ENCODE data around the gene L3MBTL4. TPM values are rescaled to one million over a fixed set of nuclear protein-coding genes. Genes with fewer than 3 reads are reported as not detected.

Gene L3MBTL4
- total and polyA plus RNA-seq, 7 donors = 1.2 to 5.7 (median 3.4) TPM

DNA sequence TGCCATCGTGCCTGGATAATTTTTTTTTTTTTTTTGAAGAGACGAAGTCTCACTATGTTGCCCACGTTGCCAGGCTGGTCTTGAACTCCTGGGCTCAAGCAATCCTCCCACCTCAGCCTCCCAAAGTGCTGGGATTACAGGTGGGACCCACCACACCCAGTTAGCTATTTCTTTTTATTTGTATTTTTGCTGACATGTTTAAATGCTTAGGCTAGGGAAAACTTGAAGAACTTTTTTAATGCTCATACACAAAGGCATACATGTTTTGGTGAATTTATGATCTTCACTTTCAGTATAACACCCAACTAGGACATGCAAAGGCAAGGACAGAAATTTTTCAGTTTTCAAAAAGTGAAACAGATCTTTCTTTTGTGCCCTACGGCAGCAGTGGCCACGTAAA is 9.9 kb downstream of the L3MBTL4 start:
- Histone ChIP-seq H3K27me3 (no peaks in the 10 kb centered on the region), H3K4me3 (no peak overlapping the region), H3K27ac (no peak overlapping the region), H3K36me3 (no peaks in the 10 kb centered on the region), H3K4me1 (no peaks in the 10 kb centered on the region), H3K9me3 (no peaks in the 10 kb centered on the region)
- TF ChIP-seq POLR2A (IDR thresholded peaks at IDR 0.05) = no peak
- TF ChIP-seq EP300 (IDR thresholded peaks at IDR 0.05) = no peak
- TF ChIP-seq, protein P1, sequence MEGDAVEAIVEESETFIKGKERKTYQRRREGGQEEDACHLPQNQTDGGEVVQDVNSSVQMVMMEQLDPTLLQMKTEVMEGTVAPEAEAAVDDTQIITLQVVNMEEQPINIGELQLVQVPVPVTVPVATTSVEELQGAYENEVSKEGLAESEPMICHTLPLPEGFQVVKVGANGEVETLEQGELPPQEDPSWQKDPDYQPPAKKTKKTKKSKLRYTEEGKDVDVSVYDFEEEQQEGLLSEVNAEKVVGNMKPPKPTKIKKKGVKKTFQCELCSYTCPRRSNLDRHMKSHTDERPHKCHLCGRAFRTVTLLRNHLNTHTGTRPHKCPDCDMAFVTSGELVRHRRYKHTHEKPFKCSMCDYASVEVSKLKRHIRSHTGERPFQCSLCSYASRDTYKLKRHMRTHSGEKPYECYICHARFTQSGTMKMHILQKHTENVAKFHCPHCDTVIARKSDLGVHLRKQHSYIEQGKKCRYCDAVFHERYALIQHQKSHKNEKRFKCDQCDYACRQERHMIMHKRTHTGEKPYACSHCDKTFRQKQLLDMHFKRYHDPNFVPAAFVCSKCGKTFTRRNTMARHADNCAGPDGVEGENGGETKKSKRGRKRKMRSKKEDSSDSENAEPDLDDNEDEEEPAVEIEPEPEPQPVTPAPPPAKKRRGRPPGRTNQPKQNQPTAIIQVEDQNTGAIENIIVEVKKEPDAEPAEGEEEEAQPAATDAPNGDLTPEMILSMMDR (IDR thresholded peaks at IDR 0.05) = no peak
- no peak for TF ChIP-seq POLR2AphosphoS5 (IDR thresholded peaks at IDR 0.05)
- 87 to 89% methylated on average over 5 of the region's 5 CpGs for WGBS, 2 donors
- intact Hi-C loops (cut with DNase I) = no loop called here
- DNase-seq = no peak

DNA sequence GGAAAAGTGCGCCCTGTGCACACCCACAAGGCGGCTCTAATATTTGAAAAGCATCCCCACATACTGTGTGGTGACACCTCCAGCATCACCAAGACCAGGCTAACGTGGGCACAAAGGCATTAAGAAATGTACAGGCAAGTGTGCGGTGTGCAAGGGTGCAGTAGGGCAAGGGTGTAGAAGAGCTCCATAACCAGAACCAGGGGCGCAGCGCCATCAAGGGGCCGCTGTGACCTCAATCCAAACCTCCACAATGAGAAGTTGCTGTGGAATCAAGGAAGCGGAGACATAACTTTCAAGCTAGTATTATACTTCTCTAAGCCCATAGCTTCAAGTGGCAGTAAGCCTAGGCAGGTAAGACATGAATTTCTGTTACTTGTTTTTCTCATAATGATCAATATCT is 13.0 kb downstream of the L3MBTL4 start:
- Histone ChIP-seq H3K27ac (no peak overlapping the region), H3K4me3 (no peak overlapping the region), H3K36me3 (no peaks in the 10 kb centered on the region), H3K27me3 (no peaks in the 10 kb centered on the region), H3K4me1 (no peaks in the 10 kb centered on the region), H3K9me3 (no peaks in the 10 kb centered on the region)
- intact Hi-C loops (cut with DNase I) = no loop called here
- DNase-seq = no peak
- WGBS, 2 donors = 73 to 88% methylated on average over 8 of the region's 8 CpGs
- TF ChIP-seq POLR2AphosphoS5 (IDR thresholded peaks at IDR 0.05) (no peak), POLR2A (IDR thresholded peaks at IDR 0.05) (no peak), EP300 (IDR thresholded peaks at IDR 0.05) (no peak)
- TF ChIP-seq, protein P1 (IDR thresholded peaks at IDR 0.05) = no peak

DNA sequence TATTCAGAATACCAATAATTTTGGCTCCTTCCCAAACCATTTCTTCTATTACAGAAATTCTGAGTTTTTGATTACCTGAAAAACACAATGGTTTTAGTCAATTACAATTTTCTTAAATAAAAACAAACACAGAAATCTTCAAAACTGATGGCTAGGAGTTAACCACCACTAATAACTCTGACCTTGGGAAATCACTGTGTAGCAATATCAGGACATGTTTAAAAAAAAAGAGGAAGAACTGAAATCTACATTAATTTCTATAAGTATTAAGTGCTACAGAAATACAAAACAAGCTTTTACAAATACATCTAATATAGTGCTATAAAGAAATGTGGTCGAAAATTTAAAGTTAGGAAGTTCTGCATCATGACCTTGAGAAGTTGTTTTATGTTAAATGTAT is 14.9 kb downstream of the L3MBTL4 start:
- no peaks in the 10 kb centered on the region for H3K36me3 ChIP-seq
- WGBS, 2 donors = 77 to 82% methylated on average over 1 of the region's 1 CpG
- intact Hi-C loops (cut with DNase I) = no loop called here
- TF ChIP-seq, protein P1 (IDR thresholded peaks at IDR 0.05) = no peak
- no peak for TF ChIP-seq POLR2AphosphoS5 (IDR thresholded peaks at IDR 0.05)
- TF ChIP-seq POLR2A (IDR thresholded peaks at IDR 0.05) = no peak
- no peak for TF ChIP-seq EP300 (IDR thresholded peaks at IDR 0.05)
- DNase-seq = no peak
- H3K4me1 ChIP-seq = no peaks in the 10 kb centered on the region
- no peaks in the 10 kb centered on the region for H3K9me3 ChIP-seq
- no peaks in the 10 kb centered on the region for H3K27me3 ChIP-seq
- H3K27ac ChIP-seq = no peak overlapping the region
- no peak overlapping the region for H3K4me3 ChIP-seq

DNA sequence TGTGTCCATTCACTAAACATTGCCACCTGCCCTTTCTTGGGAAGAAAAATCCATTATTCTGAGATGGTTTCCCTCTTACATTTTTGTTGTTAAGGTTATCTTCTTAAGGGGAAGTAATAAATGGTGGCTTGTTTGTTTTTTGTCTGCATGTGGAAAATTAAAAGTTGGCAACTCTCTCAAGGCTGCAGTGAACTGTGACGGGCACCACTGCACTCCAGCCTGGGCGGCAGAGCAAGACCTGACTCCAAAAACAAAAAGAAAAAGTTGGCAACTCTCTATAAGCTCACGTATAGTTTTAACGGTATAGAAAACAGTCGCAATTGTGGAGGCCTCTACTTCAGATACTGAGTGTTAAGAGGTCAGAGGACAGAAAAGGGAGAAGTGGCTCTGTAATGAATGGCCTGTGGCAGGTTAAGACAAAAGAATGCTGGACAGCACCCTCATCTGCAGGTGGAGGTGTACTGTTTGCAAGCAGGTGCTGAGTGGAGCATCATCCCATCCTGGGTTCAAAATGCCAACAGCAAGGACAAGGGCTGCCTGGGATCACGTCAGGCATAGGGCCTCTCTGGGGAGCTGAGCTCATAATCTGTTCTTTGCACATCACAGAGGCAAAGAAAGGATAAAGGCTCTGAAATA is 16.7 kb downstream of the L3MBTL4 start:
- H3K4me1 ChIP-seq = no peaks in the 10 kb centered on the region
- intact Hi-C loops (cut with DNase I) = no loop called here

More for the DNA sequence above, 16.7 kb downstream of the L3MBTL4 start:
- Histone ChIP-seq H3K36me3 (no peaks in the 10 kb centered on the region), H3K9me3 (no peaks in the 10 kb centered on the region), H3K4me3 (no peak overlapping the region), H3K27ac (no peak overlapping the region), H3K27me3 (no peaks in the 10 kb centered on the region)
- TF ChIP-seq POLR2AphosphoS5 (IDR thresholded peaks at IDR 0.05) (no peak), POLR2A (IDR thresholded peaks at IDR 0.05) (no peak), EP300 (IDR thresholded peaks at IDR 0.05) (no peak)
- TF ChIP-seq, protein P1 (IDR thresholded peaks at IDR 0.05) = no peak
- DNase-seq = no peak
- WGBS, 2 donors = 44 to 76% methylated on average over 6 of the region's 6 CpGs

All from sigmoid colon (tissue), 7 donors.